T-helper 2 cell treated with Interferon-gamma antibody and Interleukin-4, amounts not matched to agents 5 μg/mL and 100 μg/mL, for 36 hours (primary cell): ENCODE measurements around the gene ABHD10.
"Not testable (repeated sequence)": the region's sequence is repeated elsewhere in the genome, so short reads cannot be mapped to it uniquely, and the experiment has no call there.

Source experiments
- DNase-seq: peaks from one replicate; pipeline ENCODE4 v3.0.0; 2021; ENCODE audit warnings: low spot score
- H3K27ac Mint-ChIP-seq: one replicate; pipeline ENCODE4 v1.8.0; 2021; ENCODE audit warnings: mild to moderate bottlenecking, mixed read lengths
- H3K27me3 Mint-ChIP-seq: one replicate; pipeline ENCODE4 v1.8.0; 2021; ENCODE audit warnings: low read depth, mixed read lengths
- H3K36me3 Mint-ChIP-seq: one replicate; pipeline ENCODE4 v1.8.0; 2021; ENCODE audit warnings: low read depth, mixed read lengths
- H3K4me1 Mint-ChIP-seq: one replicate; pipeline ENCODE4 v1.8.0; 2021; ENCODE audit warnings: low read depth, mixed read lengths
- H3K4me3 Mint-ChIP-seq: one replicate; pipeline ENCODE4 v1.8.0; 2022; ENCODE audit warnings: mild to moderate bottlenecking, moderate library complexity, mixed read lengths
- H3K9me3 Mint-ChIP-seq: one replicate; pipeline ENCODE4 v1.8.0; 2021; ENCODE audit warnings: mixed read lengths

Gene ABHD10

DNA sequence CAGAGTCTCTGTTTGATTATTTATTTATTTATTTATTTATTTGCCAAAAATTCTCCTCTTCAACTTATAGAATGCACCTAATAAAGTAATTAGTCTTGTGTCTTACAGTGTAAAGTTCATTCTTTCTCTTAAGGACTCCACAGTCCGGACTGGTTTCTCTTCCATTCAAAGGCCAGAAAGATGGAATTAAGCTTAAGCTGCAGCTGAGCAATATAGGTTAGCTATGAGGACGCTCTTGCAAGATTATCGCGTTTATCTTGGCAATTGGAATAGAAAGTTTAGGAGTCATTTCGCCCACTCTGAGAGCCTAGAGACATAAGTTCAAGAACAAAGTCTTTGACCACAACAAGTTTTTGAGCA lies 34.9 kb downstream of the ABHD10 start:
- H3K4me1 Mint-ChIP-seq: peaks cover 13% of the 10 kb centered on the region
- no peak for DNase-seq
- no peak overlapping the region for H3K27ac Mint-ChIP-seq
- H3K9me3 Mint-ChIP-seq: no peaks in the 10 kb centered on the region
- H3K4me3 Mint-ChIP-seq: no peak overlapping the region
- H3K36me3 Mint-ChIP-seq: no peaks in the 10 kb centered on the region
- no peaks in the 10 kb centered on the region for H3K27me3 Mint-ChIP-seq

- DNase-seq: no peak
- peaks cover 13% of the 10 kb centered on the region for H3K4me1 Mint-ChIP-seq
- H3K27ac Mint-ChIP-seq: no peak overlapping the region
- H3K36me3 Mint-ChIP-seq: no peaks in the 10 kb centered on the region
- peaks cover 2% of the 10 kb centered on the region for H3K27me3 Mint-ChIP-seq
- H3K9me3 Mint-ChIP-seq: no peaks in the 10 kb centered on the region
- no peak overlapping the region for H3K4me3 Mint-ChIP-seq
Measured at GRCh38 chr3:112017091-112017490, 38.3 kb downstream of the ABHD10 start.

DNA sequence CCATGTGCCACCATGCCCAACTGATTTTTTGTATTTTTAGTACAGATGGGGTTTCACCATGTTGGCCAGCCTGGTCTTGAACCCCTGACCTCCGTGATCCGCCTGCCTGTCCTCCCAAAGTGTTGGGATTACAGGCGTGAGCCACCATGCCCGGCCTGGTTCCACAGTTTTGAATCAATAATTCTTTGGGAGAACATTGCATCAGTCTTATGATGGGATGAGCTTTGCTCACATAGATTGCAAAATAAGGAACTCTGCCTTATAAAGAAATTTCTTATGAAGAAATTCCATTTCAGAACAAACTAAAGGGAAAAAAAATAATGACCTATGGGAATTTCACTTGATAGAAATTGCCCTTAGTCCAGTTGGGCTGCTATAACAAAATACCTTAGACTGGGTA lies 39.9 kb downstream of the ABHD10 start:
- no peaks in the 10 kb centered on the region for H3K36me3 Mint-ChIP-seq
- H3K27me3 Mint-ChIP-seq: peaks cover 2% of the 10 kb centered on the region
- no peak for DNase-seq
- peaks cover 4% of the 10 kb centered on the region for H3K4me1 Mint-ChIP-seq
- no peak overlapping the region for H3K4me3 Mint-ChIP-seq
- no peak overlapping the region for H3K27ac Mint-ChIP-seq
- H3K9me3 Mint-ChIP-seq: no peaks in the 10 kb centered on the region

GRCh38 chr3:112019716-112020115 lies 40.9 kb downstream of the ABHD10 start:
- no peak overlapping the region for H3K4me3 Mint-ChIP-seq

DNA sequence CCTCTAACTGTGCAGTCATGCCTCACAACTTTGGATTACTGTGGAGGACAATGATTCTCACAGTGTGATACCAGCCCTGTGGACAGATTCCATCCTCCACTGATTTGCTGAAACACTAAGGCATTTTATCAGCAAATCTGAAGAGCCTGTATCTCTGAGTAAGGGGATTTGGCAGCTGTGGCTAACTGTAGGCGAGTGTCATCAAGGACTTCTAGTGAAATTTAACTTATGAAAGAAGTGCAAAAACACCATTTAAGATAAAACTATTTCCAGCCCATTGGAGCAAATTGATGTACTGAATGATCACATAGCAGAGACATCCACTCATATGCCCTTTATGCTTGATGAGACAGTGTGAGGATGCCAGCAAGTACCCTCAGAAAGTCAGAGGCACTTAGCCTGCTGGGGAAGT lies 41.9 kb downstream of the ABHD10 start:
- Mint-ChIP-seq H3K27ac (no peak overlapping the region), H3K4me1 (no peaks in the 10 kb centered on the region), H3K4me3 (no peak overlapping the region), H3K27me3 (peaks cover 2% of the 10 kb centered on the region), H3K9me3 (no peaks in the 10 kb centered on the region), H3K36me3 (no peaks in the 10 kb centered on the region)
- no peak for DNase-seq

More at GRCh38 chr3:112019716-112020115, 40.9 kb downstream of the ABHD10 start:
- no peak for DNase-seq
- H3K4me1 Mint-ChIP-seq: no peaks in the 10 kb centered on the region
- peaks cover 2% of the 10 kb centered on the region for H3K27me3 Mint-ChIP-seq
- no peak overlapping the region for H3K27ac Mint-ChIP-seq
- H3K36me3 Mint-ChIP-seq: no peaks in the 10 kb centered on the region
- no peaks in the 10 kb centered on the region for H3K9me3 Mint-ChIP-seq

DNA sequence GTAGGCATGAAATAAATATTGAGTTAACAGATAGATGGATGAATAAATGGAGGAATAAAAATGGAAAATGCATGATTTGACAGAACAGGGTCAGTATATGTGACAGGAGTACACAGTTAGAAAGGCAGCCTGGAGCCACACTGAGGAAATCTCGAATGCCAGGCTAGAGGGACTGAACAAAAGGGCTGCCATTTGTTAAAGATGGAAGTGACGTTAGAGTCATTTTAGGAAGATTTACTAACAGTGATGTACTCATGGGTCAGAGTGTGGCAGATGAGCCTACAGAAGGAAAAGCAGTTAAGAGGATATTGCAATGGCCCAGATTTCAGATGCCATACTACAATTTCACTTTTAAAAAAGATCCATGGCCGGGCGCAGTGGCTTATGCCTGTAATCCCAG lies 48.3 kb downstream of the ABHD10 start:
- no peak overlapping the region for H3K4me3 Mint-ChIP-seq
- H3K27me3 Mint-ChIP-seq: peaks cover 4% of the 10 kb centered on the region
- no peak for DNase-seq
- no peaks in the 10 kb centered on the region for H3K9me3 Mint-ChIP-seq
- no peaks in the 10 kb centered on the region for H3K36me3 Mint-ChIP-seq
- no peaks in the 10 kb centered on the region for H3K4me1 Mint-ChIP-seq
- no peak overlapping the region for H3K27ac Mint-ChIP-seq

- H3K27ac Mint-ChIP-seq: no peak overlapping the region
- no peak for DNase-seq
- H3K36me3 Mint-ChIP-seq: no peaks in the 10 kb centered on the region
- H3K4me3 Mint-ChIP-seq: no peak overlapping the region
- H3K27me3 Mint-ChIP-seq: peaks cover 8% of the 10 kb centered on the region
- no peaks in the 10 kb centered on the region for H3K9me3 Mint-ChIP-seq
- no peaks in the 10 kb centered on the region for H3K4me1 Mint-ChIP-seq
Measured at GRCh38 chr3:112027826-112028225, 49.0 kb downstream of the ABHD10 start.

DNA sequence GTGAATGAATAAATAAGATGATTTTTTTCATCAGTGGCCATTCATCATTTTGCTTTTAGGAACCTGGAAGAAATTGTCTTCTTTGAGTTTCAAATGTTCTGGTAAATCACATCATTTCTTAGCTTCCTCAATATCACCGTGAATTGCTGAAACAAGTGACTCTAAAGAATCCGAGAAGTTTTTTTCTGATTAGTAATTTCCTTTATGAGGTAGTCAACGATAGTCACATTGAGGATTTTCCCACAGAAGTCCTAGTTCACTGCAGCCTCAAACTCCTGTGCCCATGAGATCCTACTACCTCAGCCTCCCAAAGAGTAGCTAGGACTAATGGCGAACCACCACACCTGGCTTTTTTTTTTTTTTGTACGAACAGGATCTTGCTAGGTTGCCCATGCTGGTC lies 52.1 kb downstream of the ABHD10 start:
- Mint-ChIP-seq H3K27ac (no peak overlapping the region), H3K27me3 (peaks cover 14% of the 10 kb centered on the region)

GRCh38 chr3:112032098-112032731 lies 53.4 kb downstream of the ABHD10 start:
- no peak for DNase-seq
- Mint-ChIP-seq H3K4me3 (no peak overlapping the region), H3K4me1 (no peaks in the 10 kb centered on the region), H3K36me3 (no peaks in the 10 kb centered on the region), H3K27ac (no peak overlapping the region), H3K9me3 (no peaks in the 10 kb centered on the region), H3K27me3 (peaks cover 17% of the 10 kb centered on the region)

More for the DNA sequence above, 52.1 kb downstream of the ABHD10 start:
- no peaks in the 10 kb centered on the region for H3K36me3 Mint-ChIP-seq
- H3K4me1 Mint-ChIP-seq: no peaks in the 10 kb centered on the region
- H3K4me3 Mint-ChIP-seq: no peak overlapping the region
- no peak for DNase-seq
- no peaks in the 10 kb centered on the region for H3K9me3 Mint-ChIP-seq

GRCh38 chr3:112034436-112034835 lies 55.6 kb downstream of the ABHD10 start, which contains the start of gene TMPRSS7:
Gene TMPRSS7, plus strand, starts transcription at chr3:112034736. Its CDS starts 110 bp downstream, at chr3:112034846.
- Mint-ChIP-seq H3K4me1 (no peaks in the 10 kb centered on the region), H3K27me3 (peaks cover 17% of the 10 kb centered on the region), H3K4me3 (no peak within 1 kb of the TSS), H3K27ac (no peak within 1 kb of the TSS), H3K9me3 (no peaks in the 10 kb centered on the region), H3K36me3 (no peaks in the 10 kb centered on the region)
- DNase-seq: no peak

GRCh38 chr3:112035241-112035640 lies 56.4 kb downstream of the ABHD10 start:
- DNase-seq: no peak
- H3K4me3 Mint-ChIP-seq: no peak overlapping the region

DNA sequence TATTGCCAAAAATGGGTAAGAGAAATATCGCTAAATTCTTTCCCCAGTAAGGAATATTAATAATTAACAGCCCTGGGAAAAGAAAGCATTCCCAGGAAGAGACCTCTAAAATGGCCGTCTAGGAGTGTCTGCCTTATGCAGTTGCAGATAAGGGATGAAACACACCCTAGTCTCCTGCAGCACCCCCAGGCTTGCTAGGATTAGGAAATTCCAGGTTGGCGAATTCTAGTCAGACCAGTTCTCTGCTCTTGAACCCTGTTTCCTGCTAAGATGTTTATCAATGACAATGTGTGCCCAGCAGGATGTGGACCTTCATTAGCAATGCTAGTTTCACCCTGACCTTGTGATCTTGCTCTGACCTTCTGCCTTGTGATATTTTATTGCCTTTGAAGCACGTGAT lies 58.4 kb downstream of the ABHD10 start:
- H3K27ac Mint-ChIP-seq, DNase-seq, H3K36me3 Mint-ChIP-seq, H3K9me3 Mint-ChIP-seq, H3K4me3 Mint-ChIP-seq, H3K4me1 Mint-ChIP-seq: not testable (repeated sequence)
- H3K27me3 Mint-ChIP-seq: peaks cover 15% of the 10 kb centered on the region

More at GRCh38 chr3:112035241-112035640, 56.4 kb downstream of the ABHD10 start:
- H3K27me3 Mint-ChIP-seq: peaks cover 13% of the 10 kb centered on the region
- no peaks in the 10 kb centered on the region for H3K4me1 Mint-ChIP-seq
- H3K9me3 Mint-ChIP-seq: no peaks in the 10 kb centered on the region
- H3K27ac Mint-ChIP-seq: no peak overlapping the region
- no peaks in the 10 kb centered on the region for H3K36me3 Mint-ChIP-seq

- Mint-ChIP-seq H3K9me3 (no peaks in the 10 kb centered on the region), H3K27me3 (peaks cover 5% of the 10 kb centered on the region), H3K27ac (no peak overlapping the region), H3K4me1 (no peaks in the 10 kb centered on the region), H3K36me3 (no peaks in the 10 kb centered on the region), H3K4me3 (no peak overlapping the region)
- DNase-seq: no peak
Measured at GRCh38 chr3:112038863-112039262, 60.0 kb downstream of the ABHD10 start.

GRCh38 chr3:112041321-112041720 lies 62.5 kb downstream of the ABHD10 start:
- H3K36me3 Mint-ChIP-seq: no peaks in the 10 kb centered on the region
- no peak overlapping the region for H3K4me3 Mint-ChIP-seq
- H3K27ac Mint-ChIP-seq: no peak overlapping the region
- no peaks in the 10 kb centered on the region for H3K4me1 Mint-ChIP-seq
- no peak for DNase-seq
- H3K9me3 Mint-ChIP-seq: no peaks in the 10 kb centered on the region
- H3K27me3 Mint-ChIP-seq: peaks cover 2% of the 10 kb centered on the region

- no peaks in the 10 kb centered on the region for H3K9me3 Mint-ChIP-seq
- no peak for DNase-seq
- H3K27ac Mint-ChIP-seq: no peak overlapping the region
Measured at GRCh38 chr3:112042842-112043280, 64.0 kb downstream of the ABHD10 start.

More at GRCh38 chr3:112042842-112043280, 64.0 kb downstream of the ABHD10 start:
- no peaks in the 10 kb centered on the region for H3K36me3 Mint-ChIP-seq
- H3K4me1 Mint-ChIP-seq: peaks cover 4% of the 10 kb centered on the region
- no peak overlapping the region for H3K4me3 Mint-ChIP-seq
- peaks cover 2% of the 10 kb centered on the region for H3K27me3 Mint-ChIP-seq
